ENCODE measurements around the gene TUNAR. TPM values are rescaled to one million over a fixed set of nuclear protein-coding genes. Genes with fewer than 3 reads are reported as not detected.

TUNAR gene
- total RNA-seq, 4 donors from 2014 or later = not detected

DNA sequence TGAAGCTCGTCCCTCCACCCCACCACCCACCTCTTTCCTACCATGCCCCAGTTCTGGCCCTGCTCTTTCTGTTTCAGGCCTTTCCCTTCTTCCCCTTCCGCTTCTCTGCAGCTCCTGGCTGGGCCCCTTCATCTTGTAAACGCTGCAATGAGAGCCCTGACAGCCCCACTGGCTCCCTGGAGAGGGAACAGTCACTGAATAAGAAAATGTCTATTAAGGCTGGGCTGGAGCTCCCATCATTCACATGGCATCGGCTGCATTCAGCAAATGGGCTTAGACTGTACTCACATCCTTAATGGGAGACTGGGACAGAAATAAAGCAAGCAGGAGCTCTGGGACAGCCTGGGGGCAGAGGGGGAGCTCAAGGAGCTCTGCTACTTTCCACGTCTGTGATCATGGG is 45.2 kb upstream of the TUNAR start:
- TF ChIP-seq POLR2A (IDR thresholded peaks at IDR 0.05) = no peak
- TF ChIP-seq CTCF (IDR thresholded peaks at IDR 0.05) = no peak

DNA sequence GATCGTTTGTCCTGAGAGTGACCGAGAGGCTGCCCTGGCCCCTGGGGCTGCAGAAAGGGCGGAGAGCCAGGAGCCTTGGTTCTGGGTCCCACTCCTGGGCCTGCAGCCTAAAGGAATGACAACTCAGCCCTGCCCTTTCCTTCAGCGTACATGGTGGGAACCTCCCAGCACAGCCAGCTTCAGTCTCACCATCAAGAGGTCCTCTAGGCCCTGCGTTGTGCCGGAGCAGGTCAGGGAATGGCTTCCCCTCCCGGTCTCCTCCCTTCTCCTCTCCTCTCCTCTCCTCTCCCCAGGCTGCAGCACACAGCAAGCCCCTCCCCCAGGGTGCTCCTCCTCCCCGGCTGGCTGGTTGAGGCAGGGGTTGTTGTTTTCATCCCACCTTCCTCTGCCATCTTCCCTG is 44.6 kb upstream of the TUNAR start:
- TF ChIP-seq CTCF (IDR thresholded peaks at IDR 0.05) (no peak), POLR2A (IDR thresholded peaks at IDR 0.05) (no peak)
- Histone ChIP-seq H3K27ac (no peak overlapping the region), H3K27me3 (no peaks in the 10 kb centered on the region), H3K4me3 (no peak overlapping the region), H3K36me3 (no peaks in the 10 kb centered on the region), H3K9me3 (no peaks in the 10 kb centered on the region), H3K4me1 (no peaks in the 10 kb centered on the region)
- no peak for DNase-seq

More for the DNA sequence above, 45.2 kb upstream of the TUNAR start:
- H3K9me3 ChIP-seq = no peaks in the 10 kb centered on the region
- no peaks in the 10 kb centered on the region for H3K4me1 ChIP-seq
- H3K27me3 ChIP-seq = no peaks in the 10 kb centered on the region
- H3K36me3 ChIP-seq = no peaks in the 10 kb centered on the region
- DNase-seq = no peak
- H3K27ac ChIP-seq = no peak overlapping the region
- no peak overlapping the region for H3K4me3 ChIP-seq

GRCh38 chr14:95833429-95833828 is 43.2 kb upstream of the TUNAR start:
- H3K9me3 ChIP-seq = no peaks in the 10 kb centered on the region
- H3K27me3 ChIP-seq = no peaks in the 10 kb centered on the region
- DNase-seq = no peak
- TF ChIP-seq CTCF (IDR thresholded peaks at IDR 0.05) = no peak
- TF ChIP-seq POLR2A (IDR thresholded peaks at IDR 0.05) = no peak
- no peak overlapping the region for H3K27ac ChIP-seq
- no peak overlapping the region for H3K4me3 ChIP-seq
- H3K36me3 ChIP-seq = no peaks in the 10 kb centered on the region
- no peaks in the 10 kb centered on the region for H3K4me1 ChIP-seq

DNA sequence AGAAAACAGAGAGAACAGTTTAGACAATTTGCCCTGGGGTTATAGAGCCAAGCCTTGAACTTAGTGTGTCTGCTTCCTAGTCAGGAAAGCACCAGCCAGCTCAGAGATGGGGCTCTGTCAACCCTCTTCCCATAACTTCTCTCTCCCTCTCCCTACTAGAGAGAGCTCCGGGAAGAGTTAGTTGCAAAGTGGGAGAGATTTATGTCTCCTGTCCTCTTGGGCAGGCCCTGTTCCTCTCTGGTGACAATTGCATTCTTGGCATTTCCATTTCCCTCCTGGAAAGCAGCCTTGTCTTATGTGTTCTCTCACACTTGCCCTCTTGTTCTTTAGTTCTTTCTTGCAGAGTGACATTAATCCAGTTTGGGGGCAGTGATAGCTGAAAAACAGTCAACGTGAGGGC is 42.1 kb upstream of the TUNAR start:
- Histone ChIP-seq H3K4me3 (no peak overlapping the region), H3K9me3 (no peaks in the 10 kb centered on the region), H3K27me3 (no peaks in the 10 kb centered on the region), H3K27ac (no peak overlapping the region), H3K36me3 (no peaks in the 10 kb centered on the region), H3K4me1 (no peaks in the 10 kb centered on the region)
- DNase-seq = no peak
- no peak for TF ChIP-seq CTCF (IDR thresholded peaks at IDR 0.05)
- no peak for TF ChIP-seq POLR2A (IDR thresholded peaks at IDR 0.05)

DNA sequence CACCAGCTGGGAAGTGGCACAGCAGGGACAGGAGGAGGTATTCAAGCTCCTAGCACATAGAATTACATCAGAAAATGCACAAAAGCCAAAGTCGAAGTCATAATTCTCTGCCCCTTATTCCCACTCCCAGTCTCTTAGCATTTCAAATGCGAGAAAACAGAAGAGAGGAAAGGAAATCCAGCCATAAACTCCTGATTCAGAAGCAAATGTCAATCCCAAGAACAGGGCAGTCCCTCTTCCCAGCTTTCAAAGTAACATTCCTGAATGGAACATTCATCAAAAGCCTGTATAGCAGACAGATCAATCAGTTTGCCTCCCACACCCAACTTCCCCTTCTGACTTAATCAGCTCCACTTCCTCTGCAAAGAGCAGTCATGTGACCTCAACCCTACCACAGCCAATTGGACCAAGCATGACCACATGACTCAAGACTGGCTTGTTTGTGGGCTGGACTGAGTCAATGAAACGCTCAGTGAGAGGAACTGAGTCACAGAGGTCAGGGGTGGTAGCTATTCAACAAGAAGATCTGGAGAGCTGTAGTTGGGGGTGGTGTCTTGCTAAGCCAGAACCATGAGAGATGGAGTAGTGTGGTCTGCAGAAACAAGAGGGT is 41.4 kb upstream of the TUNAR start:
- TF ChIP-seq CTCF (IDR thresholded peaks at IDR 0.05) = no peak
- TF ChIP-seq POLR2A (IDR thresholded peaks at IDR 0.05) = no peak
- Histone ChIP-seq H3K4me3 (no peak overlapping the region), H3K9me3 (no peaks in the 10 kb centered on the region), H3K27ac (no peak overlapping the region), H3K4me1 (no peaks in the 10 kb centered on the region), H3K27me3 (no peaks in the 10 kb centered on the region), H3K36me3 (no peaks in the 10 kb centered on the region)
- DNase-seq = no peak

DNA sequence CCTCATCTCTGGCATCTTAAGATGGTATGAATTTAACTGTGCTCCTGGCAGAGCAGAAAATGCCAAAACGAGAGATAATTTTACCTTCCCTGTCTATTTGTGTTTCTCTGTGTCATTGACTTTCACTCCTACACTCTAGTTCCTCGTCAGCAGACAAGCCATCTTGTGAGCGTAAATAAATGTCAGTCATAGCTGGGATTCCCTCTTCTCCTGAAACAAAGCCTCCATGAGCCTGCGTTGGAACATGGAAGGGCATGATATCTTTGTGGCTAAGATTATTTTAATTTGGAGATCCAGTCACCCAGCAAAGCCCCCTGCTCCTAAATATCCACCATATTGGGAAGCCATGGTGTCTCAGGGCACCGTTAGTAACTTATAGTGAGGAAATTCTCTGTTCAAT is 37.8 kb upstream of the TUNAR start:
- H3K4me1 ChIP-seq = no peaks in the 10 kb centered on the region
- no peaks in the 10 kb centered on the region for H3K9me3 ChIP-seq
- TF ChIP-seq POLR2A (IDR thresholded peaks at IDR 0.05) (no peak), CTCF (IDR thresholded peaks at IDR 0.05) (no peak)

More for the DNA sequence above, 37.8 kb upstream of the TUNAR start:
- no peaks in the 10 kb centered on the region for H3K27me3 ChIP-seq
- no peak for DNase-seq
- no peak overlapping the region for H3K27ac ChIP-seq
- H3K4me3 ChIP-seq = no peak overlapping the region
- no peaks in the 10 kb centered on the region for H3K36me3 ChIP-seq
